Measurements from ENCODE around the gene SLC25A23. TPM values are rescaled to one million over a fixed set of nuclear protein-coding genes. Genes with fewer than 3 reads are reported as not detected.

The SLC25A23 gene
- total RNA-seq, 2 donors from 2014 or later, result 124 to 151 TPM

GRCh38 chr19:6478815-6479214 lies 19.2 kb upstream of the SLC25A23 start:
- Histone ChIP-seq H3K9me3 (no peaks in the 10 kb centered on the region), H3K9ac (ENCODE audit: low read depth in 2 of 2, low read length in 2 of 2) (no peak overlapping the region), H3K36me3 (no peaks in the 10 kb centered on the region), H3K4me3 (no peak overlapping the region), H3K27ac (no peak overlapping the region), H3K4me1 (no peaks in the 10 kb centered on the region), H3K27me3 (no peaks in the 10 kb centered on the region)
- intact Hi-C loops (cut with DNase I), result no loop called here
- no peak for DNase-seq
- no peak for TF ChIP-seq CTCF (IDR thresholded peaks at IDR 0.05)

- no peak for DNase-seq
- Histone ChIP-seq H3K4me1 (no peaks in the 10 kb centered on the region), H3K27me3 (no peaks in the 10 kb centered on the region), H3K27ac (no peak overlapping the region), H3K9ac (ENCODE audit: low read depth in 2 of 2, low read length in 2 of 2) (no peak overlapping the region), H3K9me3 (no peaks in the 10 kb centered on the region), H3K4me3 (peak overlapping the region; percentile 25), H3K36me3 (no peaks in the 10 kb centered on the region)
- TF ChIP-seq CTCF (IDR thresholded peaks at IDR 0.05), result no peak
- intact Hi-C loops (cut with DNase I), result no loop called here
Measured at GRCh38 chr19:6476896-6477431, 17.4 kb upstream of the SLC25A23 start.

GRCh38 chr19:6476155-6476895 lies 16.7 kb upstream of the SLC25A23 start:
- Histone ChIP-seq H3K36me3 (no peaks in the 10 kb centered on the region), H3K4me3 (peak overlapping the region; percentile 25), H3K27me3 (no peaks in the 10 kb centered on the region), H3K9me3 (no peaks in the 10 kb centered on the region), H3K4me1 (no peaks in the 10 kb centered on the region), H3K9ac (ENCODE audit: low read depth in 2 of 2, low read length in 2 of 2) (no peak overlapping the region), H3K27ac (no peak overlapping the region)
- intact Hi-C loops (cut with DNase I), result no loop called here
- peak; percentile 95 for DNase-seq
- TF ChIP-seq CTCF (IDR thresholded peaks at IDR 0.05), result no peak

GRCh38 chr19:6475321-6476108 lies 15.9 kb upstream of the SLC25A23 start:
- Histone ChIP-seq H3K36me3 (no peaks in the 10 kb centered on the region), H3K9ac (ENCODE audit: low read depth in 2 of 2, low read length in 2 of 2) (no peak overlapping the region), H3K4me3 (peak overlapping the region; percentile 25), H3K9me3 (no peaks in the 10 kb centered on the region), H3K4me1 (no peaks in the 10 kb centered on the region), H3K27ac (no peak overlapping the region), H3K27me3 (no peaks in the 10 kb centered on the region)
- intact Hi-C loops (cut with DNase I), result no loop called here
- TF ChIP-seq CTCF (IDR thresholded peaks at IDR 0.05), result no peak
- DNase-seq, result no peak

GRCh38 chr19:6473647-6474046 lies 14.1 kb upstream of the SLC25A23 start:
- H3K9me3 ChIP-seq, result no peaks in the 10 kb centered on the region
- no peaks in the 10 kb centered on the region for H3K4me1 ChIP-seq
- H3K27ac ChIP-seq, result no peak overlapping the region
- H3K4me3 ChIP-seq, result no peak overlapping the region
- H3K9ac ChIP-seq (ENCODE audit: low read depth in 2 of 2, low read length in 2 of 2), result no peak overlapping the region
- no peak for DNase-seq
- intact Hi-C loops (cut with DNase I), result no loop called here
- H3K36me3 ChIP-seq, result no peaks in the 10 kb centered on the region
- H3K27me3 ChIP-seq, result no peaks in the 10 kb centered on the region
- no peak for TF ChIP-seq CTCF (IDR thresholded peaks at IDR 0.05)

Data from colonic mucosa (tissue), 4 donors.